Liver (tissue), 9 donors: ENCODE results near the gene LHFPL6. TPM values are rescaled to one million over a fixed set of nuclear protein-coding genes. Genes with fewer than 3 reads are reported as not detected.

Source experiments
- DNase-seq: peaks from one replicate; pipeline ENCODE4 v3.0.0-alpha.2; 2017; ENCODE audit warnings: low spot score
- H3K27ac ChIP-seq, 2 donors: one replicate each; pipeline ENCODE4 v1.7.0; 2013; ENCODE audit warnings: inconsistent platforms in 2 of 2, low read length in 2 of 2, control low read depth in 1 of 2, low read depth in 1 of 2, mild to moderate bottlenecking in 1 of 2
- H3K27me3 ChIP-seq, 4 donors: one replicate each; pipeline versions ENCODE4 v1.6.1 to v1.7.0; 2013; ENCODE audit warnings: low read length in 3 of 4, inconsistent platforms in 1 of 4, mild to moderate bottlenecking in 1 of 4, moderate library complexity in 1 of 4; ENCODE audit not compliant: control insufficient read depth in 4 of 4, insufficient read depth in 4 of 4
- H3K36me3 ChIP-seq, 4 donors: one replicate each; pipeline versions ENCODE4 v1.6.1 to v1.7.0; 2013; ENCODE audit warnings: low read length in 3 of 4, mild to moderate bottlenecking in 3 of 4, low read depth in 1 of 4, moderate library complexity in 1 of 4; ENCODE audit not compliant: control insufficient read depth in 4 of 4, insufficient read depth in 3 of 4
- H3K4me1 ChIP-seq, 4 donors: one replicate each; pipeline versions ENCODE4 v1.6.1 to v1.7.0; 2013; ENCODE audit warnings: low read length in 3 of 4, mild to moderate bottlenecking in 3 of 4, moderate library complexity in 1 of 4; ENCODE audit not compliant: control insufficient read depth in 4 of 4, insufficient read depth in 4 of 4
- H3K4me3 ChIP-seq, 3 donors: one replicate each; pipeline versions ENCODE4 v1.6.1 to v1.7.0; 2013; ENCODE audit warnings: low read length in 3 of 3, control low read depth in 1 of 3, low read depth in 1 of 3, mild to moderate bottlenecking in 1 of 3
- H3K9ac ChIP-seq, 2 donors: one replicate each; pipeline ENCODE4 v1.7.0; 2013; ENCODE audit warnings: low read length in 2 of 2, mild to moderate bottlenecking in 2 of 2, moderate library complexity in 2 of 2, control low read depth in 1 of 2, low read depth in 1 of 2
- H3K9me3 ChIP-seq, 4 donors: one replicate each; pipeline versions ENCODE4 v1.6.1 to v1.7.0; 2013; ENCODE audit warnings: low read length in 3 of 4; ENCODE audit not compliant: control insufficient read depth in 4 of 4
- ATF3 ChIP-seq: IDR thresholded peaks from 2 replicates; pipeline ENCODE4 v1.6.1; 2016; ENCODE audit warnings: antibody characterized with exemption
- CTCF ChIP-seq: fragments of 150-350 bp; IDR thresholded peaks from 2 replicates; pipeline ENCODE4 v1.5.1; 2017; ENCODE audit warnings: improper control_type of control experiment, low read depth, low read length; ENCODE audit not compliant: missing input control
- EGR1 ChIP-seq, 2 donors: IDR thresholded peaks; 2 replicates each; pipeline ENCODE4 v1.6.1; 2016 to 2018; ENCODE audit warnings: antibody characterized with exemption in 2 of 2, low read depth in 2 of 2
- FOXA1 ChIP-seq: IDR thresholded peaks from 2 replicates; pipeline ENCODE4 v1.6.1; 2016; ENCODE audit warnings: antibody characterized with exemption
- FOXA2 ChIP-seq: IDR thresholded peaks from 2 replicates; pipeline ENCODE4 v1.6.1; 2016; ENCODE audit warnings: antibody characterized with exemption
- HNF4A ChIP-seq, 2 donors: conservative IDR thresholded peaks; 2 replicates each; pipeline ENCODE4 v1.6.1; 2016; ENCODE audit warnings: antibody characterized with exemption in 2 of 2, mild to moderate bottlenecking in 2 of 2
- HNF4G ChIP-seq: IDR thresholded peaks from 2 replicates; pipeline ENCODE4 v1.6.1; 2016; ENCODE audit warnings: antibody characterized with exemption
- JUND ChIP-seq, 2 donors: IDR thresholded peaks; 2 replicates each; pipeline ENCODE4 v1.6.1; 2016; ENCODE audit warnings: antibody characterized with exemption in 2 of 2
- MAX ChIP-seq: IDR thresholded peaks from 2 replicates; pipeline ENCODE4 v1.6.1; 2016; ENCODE audit warnings: antibody characterized with exemption
- RAD21 ChIP-seq, 2 donors: IDR thresholded peaks; 2 replicates each; pipeline ENCODE4 v1.6.1; 2016; ENCODE audit warnings: antibody characterized with exemption in 2 of 2, mild to moderate bottlenecking in 2 of 2
- REST ChIP-seq: IDR thresholded peaks from 2 replicates; pipeline ENCODE4 v1.6.1; 2016; ENCODE audit warnings: antibody characterized with exemption, mild to moderate bottlenecking
- RXRA ChIP-seq, 2 donors: IDR thresholded peaks; 2 replicates each; pipeline ENCODE4 v1.6.1; 2017 to 2018; ENCODE audit warnings: antibody characterized with exemption in 2 of 2, mild to moderate bottlenecking in 1 of 2
- SP1 ChIP-seq: IDR thresholded peaks from 2 replicates; pipeline ENCODE4 v1.6.1; 2018; ENCODE audit warnings: antibody characterized with exemption, mild to moderate bottlenecking
- YY1 ChIP-seq: IDR thresholded peaks from 2 replicates; pipeline ENCODE4 v1.6.1; 2016; ENCODE audit warnings: antibody characterized with exemption, mild to moderate bottlenecking
- ZBTB33 ChIP-seq: IDR thresholded peaks from 2 replicates; pipeline ENCODE4 v1.6.1; 2016; ENCODE audit warnings: antibody characterized with exemption
- WGBS: extraction: QIAGEN DNeasy Blood & Tissue Kit; methylation state at CpG from one replicate; pipeline ENCODE4 v1.1.7; 2013; 5-methylcytosine and 5-hydroxymethylcytosine counted together
- polyA plus RNA-seq, 2 donors: library from polyadenylated mRNA; stranded (reverse) in 1 of 2; unstranded in 1 of 2; fragments of 200-250 nt in 1 of 2; fragments of >200 nt in 1 of 2; fragmentation: Nextera tagmentation in 1 of 2; extraction: Ambion mirVana in 1 of 2; gene quantifications; one replicate each; pipeline versions ENCODE4 v1.2.1 to v1.2.3, GENCODE V29; 2013 to 2015
- total RNA-seq, 2 donors: library from RNA; depleted of rRNA; stranded (reverse); fragments of >200 nt; gene quantifications; one replicate each; pipeline ENCODE4 v1.2.3, GENCODE V29; 2014
- donor health status: healthy.
- donor health status: healthy.
- donor health status: healthy.
- donor health status: healthy.
- donor health status: healthy.

LHFPL6 gene
- total and polyA plus RNA-seq, 4 donors: 2.6 to 8.3 (median 5.5) TPM

- no peak overlapping the region for H3K4me3 ChIP-seq
- TF ChIP-seq SP1: no peak
- TF ChIP-seq FOXA1: no peak
- no peak for TF ChIP-seq EGR1 (IDR thresholded peaks at IDR 0.05; ENCODE audit: low read depth in 2 of 2)
- TF ChIP-seq ZBTB33: no peak
- no peak for TF ChIP-seq MAX
- TF ChIP-seq CTCF: no peak
- no peak for TF ChIP-seq YY1
- TF ChIP-seq RAD21 (IDR thresholded peaks at IDR 0.05): no peak
- no peak for TF ChIP-seq REST
- no peak for TF ChIP-seq JUND (IDR thresholded peaks at IDR 0.05)
- no peak for TF ChIP-seq FOXA2
- no peak for TF ChIP-seq RXRA (IDR thresholded peaks at IDR 0.05)
- TF ChIP-seq ATF3: no peak
- TF ChIP-seq HNF4G: no peak
- no peak for TF ChIP-seq HNF4A (conservative IDR thresholded peaks at IDR 0.05)
- DNase-seq: no peak
- H3K9ac ChIP-seq: no peak overlapping the region
- no peaks in the 10 kb centered on the region for H3K9me3 ChIP-seq
- H3K36me3 ChIP-seq: no peaks in the 10 kb centered on the region
- no peak overlapping the region for H3K27ac ChIP-seq
- H3K4me1 ChIP-seq: no peaks in the 10 kb centered on the region
- WGBS: 50% methylated on average over 9 of the region's 9 CpGs
- H3K27me3 ChIP-seq: no peaks in the 10 kb centered on the region
Observed at GRCh38 chr13:39347926-39348901, 254.8 kb downstream of the LHFPL6 start.
